Endothelial cell of hepatic sinusoid (primary cell): ENCODE measurements around the gene TMED9.
"Not testable (repeated sequence)": the region's sequence is repeated elsewhere in the genome, so short reads cannot be mapped to it uniquely, and the experiment has no call there.

Experiments
- in situ Hi-C: cut with HindIII; loops from 2 replicates; pipeline ENCODE4 v1.10.0; 2017; ENCODE audit warnings: low sequenced_read_pairs

Gene TMED9

GRCh38 chr5:177604656-177605055, 12.7 kb downstream of the TMED9 start:
- in situ Hi-C loops: no loop called here

GRCh38 chr5:177605078-177605477, 13.1 kb downstream of the TMED9 start:
- in situ Hi-C loops: no loop called here

- in situ Hi-C loops: no loop called here
These were observed 13.7 kb downstream of the TMED9 start for GRCh38 chr5:177605667-177606066.

GRCh38 chr5:177606071-177607051, 14.4 kb downstream of the TMED9 start:
- in situ Hi-C loops: no loop called here

- in situ Hi-C loops: no loop called here
These were observed 15.1 kb downstream of the TMED9 start for GRCh38 chr5:177607115-177607451.

- in situ Hi-C loops: no loop called here
These were observed 15.6 kb downstream of the TMED9 start for GRCh38 chr5:177607452-177608192.

- in situ Hi-C loops: no loop called here
These were observed 16.5 kb downstream of the TMED9 start for GRCh38 chr5:177608243-177609075.

GRCh38 chr5:177609076-177610059, 17.4 kb downstream of the TMED9 start:
- in situ Hi-C loops: no loop called here

GRCh38 chr5:177610131-177610769, 18.2 kb downstream of the TMED9 start:
- in situ Hi-C loops: no loop called here

- in situ Hi-C loops: no loop called here
These were observed 18.9 kb downstream of the TMED9 start for GRCh38 chr5:177610770-177611445.

GRCh38 chr5:177611446-177612214, 19.6 kb downstream of the TMED9 start:
- in situ Hi-C loops: no loop called here

- in situ Hi-C loops: no loop called here
These were observed 20.2 kb downstream of the TMED9 start for GRCh38 chr5:177612215-177612673.

- in situ Hi-C loops: no loop called here
These were observed 28.6 kb downstream of the TMED9 start for GRCh38 chr5:177620560-177620959.

- in situ Hi-C loops: not testable (repeated sequence)
These were observed 32.2 kb downstream of the TMED9 start for GRCh38 chr5:177624172-177624571.

- in situ Hi-C loops: not testable (repeated sequence)
These were observed 38.2 kb downstream of the TMED9 start for GRCh38 chr5:177630186-177630585.

GRCh38 chr5:177634912-177635311, 42.9 kb downstream of the TMED9 start:
- in situ Hi-C loops: not testable (repeated sequence)

- in situ Hi-C loops: not testable (repeated sequence)
These were observed 53.5 kb downstream of the TMED9 start for GRCh38 chr5:177645462-177645861.
